Smooth muscle cell (in vitro differentiated cells): ENCODE results near the gene NUDT3. TPM values are rescaled to one million over a fixed set of nuclear protein-coding genes. Genes with fewer than 3 reads are reported as not detected.

Source experiments
- DNase-seq: peaks from one replicate; lab custom pipeline; 2025; ENCODE audit not compliant: unreplicated experiment; lab: John Stamatoyannopoulos, UW
- H2AFZ ChIP-seq: fragments of 200-600 bp; sonication (generic); 2 replicates; pipeline ENCODE4 v1.6.0; 2016; ENCODE audit warnings: antibody characterized with exemption, low read depth, mild to moderate bottlenecking
- H3F3A ChIP-seq: fragments of 200-600 bp; sonication (generic); 2 replicates; pipeline ENCODE4 v1.6.0; 2017; ENCODE audit warnings: antibody characterized with exemption, low read depth
- H3K27ac ChIP-seq: fragments of 200-600 bp; sonication (generic); 2 replicates; pipeline ENCODE4 v1.5.1; 2016; ENCODE audit warnings: low read depth, mild to moderate bottlenecking
- H3K27me3 ChIP-seq: fragments of 200-600 bp; sonication (generic); 2 replicates; pipeline ENCODE4 v1.6.1; 2016; ENCODE audit warnings: low read depth, mild to moderate bottlenecking
- H3K36me3 ChIP-seq: fragments of 200-600 bp; sonication (generic); 2 replicates; pipeline ENCODE4 v1.5.1; 2016; ENCODE audit warnings: low read depth
- H3K4me1 ChIP-seq: fragments of 200-600 bp; sonication (generic); 2 replicates; pipeline ENCODE4 v1.5.1; 2016; ENCODE audit warnings: low read depth
- H3K4me2 ChIP-seq: fragments of 200-600 bp; sonication (generic); 2 replicates; pipeline ENCODE4 v1.6.0; 2016; ENCODE audit warnings: mild to moderate bottlenecking
- H3K4me3 ChIP-seq: fragments of 200-600 bp; sonication (generic); 2 replicates; pipeline ENCODE4 v1.5.1; 2016; ENCODE audit warnings: mild to moderate bottlenecking
- H3K79me2 ChIP-seq: fragments of 200-600 bp; sonication (generic); 2 replicates; pipeline ENCODE4 v1.6.0; 2016; ENCODE audit warnings: low read depth, mild to moderate bottlenecking
- H3K9ac ChIP-seq: fragments of 200-600 bp; sonication (generic); 2 replicates; pipeline ENCODE4 v1.6.0; 2016; ENCODE audit warnings: low read depth
- H3K9me3 ChIP-seq: fragments of 200-600 bp; sonication (generic); replicated peaks from 2 replicates; pipeline ENCODE4 v1.5.1; 2016; ENCODE audit warnings: low read depth
- H4K20me1 ChIP-seq: fragments of 200-600 bp; sonication (generic); 2 replicates; pipeline ENCODE4 v1.6.0; 2016; ENCODE audit warnings: low read depth
- CTCF ChIP-seq: fragments of 200-600 bp; sonication (generic); IDR thresholded peaks from 2 replicates; pipeline ENCODE4 v1.5.1; 2017; ENCODE audit warnings: borderline replicate concordance, mild to moderate bottlenecking, antibody characterized with exemption; ENCODE audit not compliant: insufficient read depth, poor library complexity, severe bottlenecking
- WGBS: methylation state at CpG from one replicate; pipeline ENCODE4 v1.1.7; 2016; ENCODE audit warnings: low lambda C conversion rate; 5-methylcytosine and 5-hydroxymethylcytosine counted together
- polyA plus RNA-seq: library from polyadenylated mRNA; unstranded; fragments of >200 nt; fragmentation: Nextera tagmentation; extraction: Ambion mirVana; gene quantifications from 2 replicates; pipeline ENCODE4 v1.2.1, GENCODE V29; 2016
- total RNA-seq: library from RNA; depleted of rRNA; stranded (reverse); fragments of >200 nt; gene quantifications from 2 replicates; pipeline ENCODE4 v1.2.3, GENCODE V29; 2014

NUDT3 gene
- total and polyA plus RNA-seq, 2 experiments from 2014 or later, result 7.5 to 12.9 TPM

- Histone ChIP-seq H3K4me2 (no peak overlapping the region), H3K79me2 (no peaks in the 10 kb centered on the region), H3K9ac (no peak overlapping the region), H3K4me1 (peaks cover 12% of the 10 kb centered on the region), H4K20me1 (no peaks in the 10 kb centered on the region), H3K36me3 (no peaks in the 10 kb centered on the region), H3K27me3 (no peaks in the 10 kb centered on the region), H3F3A (peaks cover 15% of the 10 kb centered on the region), H3K4me3 (no peak overlapping the region), H3K27ac (no peak overlapping the region), H3K9me3 (no peaks in the 10 kb centered on the region), H2AFZ (no peak overlapping the region)
- DNase-seq, result no peak
- 77% methylated on average over 5 of the region's 5 CpGs for WGBS
- no peak for TF ChIP-seq CTCF
Measured at GRCh38 chr6:34232901-34233300, 159.6 kb downstream of the NUDT3 start.

- H3K27ac ChIP-seq, result no peak overlapping the region
- TF ChIP-seq CTCF, result no peak
- H3K9me3 ChIP-seq, result no peaks in the 10 kb centered on the region
- no peak overlapping the region for H3K4me2 ChIP-seq
- 95% methylated on average over 17 of the region's 17 CpGs for WGBS
- no peaks in the 10 kb centered on the region for H4K20me1 ChIP-seq
- H3K79me2 ChIP-seq, result no peaks in the 10 kb centered on the region
- H3K36me3 ChIP-seq, result no peaks in the 10 kb centered on the region
- H3K9ac ChIP-seq, result no peak overlapping the region
- no peaks in the 10 kb centered on the region for H3K27me3 ChIP-seq
- no peak overlapping the region for H2AFZ ChIP-seq
- H3K4me3 ChIP-seq, result no peak overlapping the region
- peaks cover 17% of the 10 kb centered on the region for H3K4me1 ChIP-seq
- DNase-seq, result no peak
- H3F3A ChIP-seq, result peaks cover 15% of the 10 kb centered on the region
Measured at GRCh38 chr6:34231566-34232336, 160.7 kb downstream of the NUDT3 start.

- WGBS, result 93% methylated on average over 5 of the region's 5 CpGs
- DNase-seq, result no peak
- TF ChIP-seq CTCF, result no peak
Measured at GRCh38 chr6:34230653-34231371, 161.7 kb downstream of the NUDT3 start.

More at GRCh38 chr6:34230653-34231371, 161.7 kb downstream of the NUDT3 start:
- H3K4me3 ChIP-seq, result no peak overlapping the region
- H2AFZ ChIP-seq, result no peak overlapping the region
- no peaks in the 10 kb centered on the region for H3K36me3 ChIP-seq
- no peak overlapping the region for H3K9ac ChIP-seq
- peaks cover 18% of the 10 kb centered on the region for H3K4me1 ChIP-seq
- no peaks in the 10 kb centered on the region for H4K20me1 ChIP-seq
- H3K4me2 ChIP-seq, result no peak overlapping the region
- H3F3A ChIP-seq, result peaks cover 9% of the 10 kb centered on the region
- no peak overlapping the region for H3K27ac ChIP-seq
- H3K79me2 ChIP-seq, result no peaks in the 10 kb centered on the region
- H3K9me3 ChIP-seq, result no peaks in the 10 kb centered on the region
- no peaks in the 10 kb centered on the region for H3K27me3 ChIP-seq
